ENCODE data around the gene MEFV. TPM values are rescaled to one million over a fixed set of nuclear protein-coding genes. Genes with fewer than 3 reads are reported as not detected.

MEFV gene
- total and polyA plus RNA-seq, 2 donors (not counting 3 experiments of a cell fraction or from before 2014, with no cell fraction given) = not detected

DNA sequence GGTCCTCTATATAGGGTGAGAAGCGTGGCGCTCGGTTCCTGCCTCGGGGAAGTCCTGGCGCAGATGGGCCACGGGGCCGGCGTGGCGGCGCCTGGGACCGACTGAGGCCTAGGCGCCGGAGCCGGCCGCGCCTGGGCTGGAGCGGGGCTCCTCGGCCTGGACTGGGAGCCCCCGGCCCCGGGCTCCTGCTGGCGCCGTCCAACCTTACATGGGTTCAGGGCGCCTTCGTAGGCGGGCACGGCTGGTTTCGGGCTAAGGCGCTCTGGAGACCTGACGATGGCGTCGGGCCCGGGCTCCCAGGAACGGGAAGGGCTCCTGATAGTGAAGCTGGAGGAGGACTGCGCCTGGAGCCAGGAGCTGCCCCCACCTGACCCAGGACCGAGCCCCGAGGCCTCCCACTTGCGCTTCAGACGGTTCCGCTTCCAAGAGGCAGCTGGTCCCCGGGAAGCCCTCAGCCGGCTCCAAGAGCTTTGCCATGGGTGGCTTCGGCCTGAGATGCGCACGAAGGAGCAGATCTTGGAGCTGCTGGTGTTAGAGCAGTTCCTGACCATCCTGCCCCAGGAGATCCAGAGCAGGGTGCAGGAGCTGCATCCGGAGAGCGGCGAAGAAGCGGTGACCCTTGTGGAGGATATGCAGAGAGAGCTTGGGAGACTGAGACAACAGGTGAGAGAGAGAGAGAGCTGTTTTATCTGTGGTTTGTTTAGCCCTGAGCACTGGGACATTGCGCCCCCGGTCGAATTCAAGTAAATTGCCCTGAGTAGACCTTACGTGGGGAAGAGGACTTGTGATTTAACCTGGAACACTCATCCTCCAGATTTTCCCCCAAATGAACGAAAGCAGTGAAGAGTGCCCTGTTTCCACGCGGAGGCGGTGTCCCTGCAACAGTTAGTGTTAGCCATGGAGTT lies 27.4 kb upstream of the MEFV start:
- H3K9me1 ChIP-seq (replicated peaks; ENCODE audit: control insufficient read depth, extremely low read depth, insufficient read depth, low read length) = no peaks in the 10 kb centered on the region
- peak overlapping the region; percentile 93 for H3K4me2 ChIP-seq (ENCODE audit: insufficient read depth, low read length)
- H3K9me3 ChIP-seq (replicated peaks; ENCODE audit: control insufficient read depth, insufficient read depth, low read length) = peaks cover under 1% of the 10 kb centered on the region
- intact Hi-C loops (cut with micrococcal nuclease) (loop anchor here (1.0 to 2.0 kb wide), 5 partner anchors 19 to 175 kb away; partner anchors contain the start of genes OR1F1, TIGD7, ZNF174 and ZNF75A), dilution Hi-C loops (cut with MboI; ENCODE audit: extremely low pct_ligation_motif_present, low sequenced_read_pairs) (no loop called here)
- H3K36me3 ChIP-seq (ENCODE audit: control insufficient read depth in 2 of 2, extremely low read depth in 1 of 2, insufficient read depth in 2 of 2, low read length in 2 of 2) = peaks cover 0 to 9% of the 10 kb centered on the region in 2 experiments
- H3K79me2 ChIP-seq (ENCODE audit: control insufficient read depth, insufficient read depth, low read length) = peaks cover 38% of the 10 kb centered on the region
- H3K4me1 ChIP-seq (ENCODE audit: control insufficient read depth, extremely low read depth, insufficient read depth, low read length) = peaks cover 13% of the 10 kb centered on the region
- H4K20me1 ChIP-seq (replicated peaks; ENCODE audit: control insufficient read depth, extremely low read depth, insufficient read depth, low read length) = no peaks in the 10 kb centered on the region
- peak overlapping the region; percentile 55 for H2AFZ ChIP-seq (ENCODE audit: low read depth, low read length)
- FAIRE-seq (no peak), DNase-seq (ENCODE audit: low read depth, low spot score) (peak; percentile 19)
- no peaks in the 10 kb centered on the region for H3K27me3 ChIP-seq (ENCODE audit: control insufficient read depth in 2 of 2, insufficient read depth in 2 of 2, low read length in 2 of 2)
- H3K27ac ChIP-seq (ENCODE audit: insufficient read depth, low read depth, low read length) = peak overlapping the region; percentile 92
- POLR2A ChIA-PET = interaction anchor here (1.3 to 1.6 kb wide), 4 partner anchors 21 to 217 kb away, joined by 3 to 7 read pairs (median 4); partner anchors contain the start of genes CLUAP1, ZNF174 and ZSCAN32
- TSS peak; percentile 38 for BruUV-seq (replicated peaks)
- CTCF ChIA-PET = interaction anchor here (0.9 to 3.2 kb wide), 6 partner anchors 8 to 173 kb away, joined by 3 to 21 read pairs (median 3); no protein-coding TSS in a partner anchor
- H3K4me3 ChIP-seq (replicated peaks in 1 of 3; ENCODE audit: insufficient read depth in 1 of 3, low read depth in 1 of 3, low read length in 3 of 3) = peak overlapping the region; percentile 74 to 79 (median 77)
- TF ChIP-seq, protein P1, sequence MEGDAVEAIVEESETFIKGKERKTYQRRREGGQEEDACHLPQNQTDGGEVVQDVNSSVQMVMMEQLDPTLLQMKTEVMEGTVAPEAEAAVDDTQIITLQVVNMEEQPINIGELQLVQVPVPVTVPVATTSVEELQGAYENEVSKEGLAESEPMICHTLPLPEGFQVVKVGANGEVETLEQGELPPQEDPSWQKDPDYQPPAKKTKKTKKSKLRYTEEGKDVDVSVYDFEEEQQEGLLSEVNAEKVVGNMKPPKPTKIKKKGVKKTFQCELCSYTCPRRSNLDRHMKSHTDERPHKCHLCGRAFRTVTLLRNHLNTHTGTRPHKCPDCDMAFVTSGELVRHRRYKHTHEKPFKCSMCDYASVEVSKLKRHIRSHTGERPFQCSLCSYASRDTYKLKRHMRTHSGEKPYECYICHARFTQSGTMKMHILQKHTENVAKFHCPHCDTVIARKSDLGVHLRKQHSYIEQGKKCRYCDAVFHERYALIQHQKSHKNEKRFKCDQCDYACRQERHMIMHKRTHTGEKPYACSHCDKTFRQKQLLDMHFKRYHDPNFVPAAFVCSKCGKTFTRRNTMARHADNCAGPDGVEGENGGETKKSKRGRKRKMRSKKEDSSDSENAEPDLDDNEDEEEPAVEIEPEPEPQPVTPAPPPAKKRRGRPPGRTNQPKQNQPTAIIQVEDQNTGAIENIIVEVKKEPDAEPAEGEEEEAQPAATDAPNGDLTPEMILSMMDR (IDR thresholded peaks at IDR 0.05; ENCODE audit: extremely low read depth in 1 of 2, insufficient read depth in 1 of 2, low read depth in 1 of 2, low read length in 2 of 2) = no peak
- TF ChIP-seq GATA2 (IDR thresholded peaks at IDR 0.05; ENCODE audit: insufficient read depth, insufficient read length, low read depth, low read length) (no peak), JUN (IDR thresholded peaks at IDR 0.05; ENCODE audit: borderline replicate concordance, insufficient read depth, insufficient read length, low read depth) (no peak), FOS (IDR thresholded peaks at IDR 0.05; ENCODE audit: borderline replicate concordance, insufficient read depth, low read length) (no peak)
- peak overlapping the region; percentile 86 for H3K9ac ChIP-seq (replicated peaks; ENCODE audit: extremely low read depth, insufficient read depth, low read length)
